WTC11 (cell line): ENCODE data around the gene ACSS3. TPM values are rescaled to one million over a fixed set of nuclear protein-coding genes. Genes with fewer than 3 reads are reported as not detected.

Experiments used
- ATAC-seq: fragments of 200-7000 bp; cut with Tn5 transposase; 2 replicates; pipeline ENCODE4 v1.10.0; 2021; ENCODE audit warnings: mild to moderate bottlenecking, moderate library complexity
- CTCF ChIA-PET: fragments of 300-600 bp; sonication (Branson Sonifier 250); formaldehyde crosslinking; loops from one replicate; lab custom pipeline; 2021; ENCODE audit warnings: antibody characterized with exemption; lab: Charles Lee
- POLR2A ChIA-PET: fragments of 350-600 bp; sonication (Branson Sonifier 250); formaldehyde crosslinking; loops from one replicate; lab custom pipeline; 2021; ENCODE audit warnings: antibody characterized with exemption; lab: Charles Lee
- DNase-seq: peaks from one replicate; pipeline ENCODE4 v3.0.0; 2021; ENCODE audit warnings: low spot score
- H3K27ac Mint-ChIP-seq: 2 replicates; pipeline ENCODE4 v1.8.0; 2021; ENCODE audit warnings: mixed read lengths
- H3K27me3 Mint-ChIP-seq: 2 replicates; pipeline ENCODE4 v1.8.0; 2021; ENCODE audit warnings: low read depth, mild to moderate bottlenecking, moderate library complexity, mixed read lengths
- H3K36me3 Mint-ChIP-seq: 2 replicates; pipeline ENCODE4 v1.8.0; 2021; ENCODE audit warnings: mixed read lengths
- H3K4me1 Mint-ChIP-seq: 2 replicates; pipeline ENCODE4 v1.8.0; 2022; ENCODE audit warnings: mixed read lengths
- H3K4me3 Mint-ChIP-seq: 2 replicates; pipeline ENCODE4 v1.8.0; 2021; ENCODE audit warnings: mild to moderate bottlenecking, moderate library complexity, mixed read lengths
- H3K9me3 Mint-ChIP-seq: 2 replicates; pipeline ENCODE4 v1.8.0; 2021; ENCODE audit warnings: mixed read lengths
- CBFB ChIP-seq: sonication (generic); formaldehyde crosslinking; IDR thresholded peaks from 2 replicates; pipeline ENCODE4 v1.8.1; 2022; ENCODE audit warnings: mild to moderate bottlenecking, low read depth, missing genetic modification reagents
- E2F4 ChIP-seq: sonication (generic); formaldehyde crosslinking; IDR thresholded peaks from 2 replicates; pipeline ENCODE4 v1.8.1; 2022; ENCODE audit warnings: low read depth, mild to moderate bottlenecking, moderate library complexity, missing genetic modification reagents, borderline replicate concordance
- ELF4 ChIP-seq: sonication (generic); formaldehyde crosslinking; IDR thresholded peaks from 2 replicates; pipeline ENCODE4 v1.8.1; 2022; ENCODE audit warnings: low read depth, mild to moderate bottlenecking, moderate library complexity, missing genetic modification reagents
- EMX1 ChIP-seq: fragments of 250-450 bp; sonication (Bioruptor Pico); IDR thresholded peaks from 2 replicates; pipeline ENCODE4 v1.8.0; 2021; ENCODE audit warnings: mild to moderate bottlenecking
- NFYB ChIP-seq: sonication (generic); formaldehyde crosslinking; conservative IDR thresholded peaks from 2 replicates; pipeline ENCODE4 v1.8.0; 2022; ENCODE audit warnings: low read depth, missing genetic modification reagents
- RORB ChIP-seq: fragments of 250-450 bp; sonication (Bioruptor Pico); IDR thresholded peaks from 2 replicates; pipeline ENCODE4 v1.9.0; 2021; ENCODE audit warnings: mild to moderate bottlenecking
- TP53 ChIP-seq: sonication (generic); formaldehyde crosslinking; IDR thresholded peaks from 2 replicates; pipeline ENCODE4 v1.8.1; 2023; ENCODE audit warnings: mild to moderate bottlenecking, missing genetic modification reagents
- ZMAT4 ChIP-seq: fragments of 250-450 bp; sonication (Bioruptor Pico); IDR thresholded peaks from 2 replicates; pipeline ENCODE4 v1.9.0; 2021; ENCODE audit warnings: mild to moderate bottlenecking
- ZNF232 ChIP-seq: sonication (generic); formaldehyde crosslinking; IDR thresholded peaks from 2 replicates; pipeline ENCODE4 v1.8.0; 2022; ENCODE audit warnings: mild to moderate bottlenecking, missing genetic modification reagents
- ZNF317 ChIP-seq: sonication (generic); formaldehyde crosslinking; IDR thresholded peaks from 2 replicates; pipeline ENCODE4 v1.8.1; 2023; ENCODE audit warnings: low read depth, mild to moderate bottlenecking, moderate library complexity, missing genetic modification reagents, borderline replicate concordance
- ZNF416 ChIP-seq: fragments of 250-450 bp; sonication (Bioruptor Pico); IDR thresholded peaks from 2 replicates; pipeline ENCODE4 v1.9.0; 2021; ENCODE audit warnings: mild to moderate bottlenecking, inconsistent platforms
- total RNA-seq: library from RNA; stranded (reverse); gene quantifications from 3 replicates; pipeline ENCODE4 v1.2.3, GENCODE V29; 2021
- TF ChIP-seq, protein P1 (sequence below): sonication (generic); formaldehyde crosslinking; IDR thresholded peaks from 2 replicates; pipeline ENCODE4 v1.8.0; 2023; ENCODE audit warnings: mild to moderate bottlenecking, missing genetic modification reagents
- TF ChIP-seq, protein P2 (sequence below): fragments of 250-450 bp; sonication (Bioruptor Pico); conservative IDR thresholded peaks from 2 replicates; pipeline ENCODE4 v1.9.0; 2021; ENCODE audit warnings: mild to moderate bottlenecking
- TF ChIP-seq, protein P3 (sequence below): sonication (generic); formaldehyde crosslinking; IDR thresholded peaks from 2 replicates; pipeline ENCODE4 v1.8.0; 2023; ENCODE audit warnings: missing genetic modification reagents
- TF ChIP-seq, protein P4 (sequence below): fragments of 250-450 bp; sonication (Bioruptor Pico); IDR thresholded peaks from 2 replicates; pipeline ENCODE4 v1.9.0; 2021; ENCODE audit warnings: mild to moderate bottlenecking
- TF ChIP-seq, protein P5 (sequence below): sonication (generic); formaldehyde crosslinking; IDR thresholded peaks from 2 replicates; pipeline ENCODE4 v1.8.1; 2022; ENCODE audit warnings: low read depth, missing genetic modification reagents, borderline replicate concordance

The ACSS3 gene
- total RNA-seq, 1 experiment from 2014 or later = 18.6 TPM

GRCh38 chr12:81203671-81204204, 125.9 kb downstream of the ACSS3 start (continued):
- TF ChIP-seq, protein P1, sequence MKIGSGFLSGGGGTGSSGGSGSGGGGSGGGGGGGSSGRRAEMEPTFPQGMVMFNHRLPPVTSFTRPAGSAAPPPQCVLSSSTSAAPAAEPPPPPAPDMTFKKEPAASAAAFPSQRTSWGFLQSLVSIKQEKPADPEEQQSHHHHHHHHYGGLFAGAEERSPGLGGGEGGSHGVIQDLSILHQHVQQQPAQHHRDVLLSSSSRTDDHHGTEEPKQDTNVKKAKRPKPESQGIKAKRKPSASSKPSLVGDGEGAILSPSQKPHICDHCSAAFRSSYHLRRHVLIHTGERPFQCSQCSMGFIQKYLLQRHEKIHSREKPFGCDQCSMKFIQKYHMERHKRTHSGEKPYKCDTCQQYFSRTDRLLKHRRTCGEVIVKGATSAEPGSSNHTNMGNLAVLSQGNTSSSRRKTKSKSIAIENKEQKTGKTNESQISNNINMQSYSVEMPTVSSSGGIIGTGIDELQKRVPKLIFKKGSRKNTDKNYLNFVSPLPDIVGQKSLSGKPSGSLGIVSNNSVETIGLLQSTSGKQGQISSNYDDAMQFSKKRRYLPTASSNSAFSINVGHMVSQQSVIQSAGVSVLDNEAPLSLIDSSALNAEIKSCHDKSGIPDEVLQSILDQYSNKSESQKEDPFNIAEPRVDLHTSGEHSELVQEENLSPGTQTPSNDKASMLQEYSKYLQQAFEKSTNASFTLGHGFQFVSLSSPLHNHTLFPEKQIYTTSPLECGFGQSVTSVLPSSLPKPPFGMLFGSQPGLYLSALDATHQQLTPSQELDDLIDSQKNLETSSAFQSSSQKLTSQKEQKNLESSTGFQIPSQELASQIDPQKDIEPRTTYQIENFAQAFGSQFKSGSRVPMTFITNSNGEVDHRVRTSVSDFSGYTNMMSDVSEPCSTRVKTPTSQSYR (CRISPR knock-in tag) = no peak

DNA sequence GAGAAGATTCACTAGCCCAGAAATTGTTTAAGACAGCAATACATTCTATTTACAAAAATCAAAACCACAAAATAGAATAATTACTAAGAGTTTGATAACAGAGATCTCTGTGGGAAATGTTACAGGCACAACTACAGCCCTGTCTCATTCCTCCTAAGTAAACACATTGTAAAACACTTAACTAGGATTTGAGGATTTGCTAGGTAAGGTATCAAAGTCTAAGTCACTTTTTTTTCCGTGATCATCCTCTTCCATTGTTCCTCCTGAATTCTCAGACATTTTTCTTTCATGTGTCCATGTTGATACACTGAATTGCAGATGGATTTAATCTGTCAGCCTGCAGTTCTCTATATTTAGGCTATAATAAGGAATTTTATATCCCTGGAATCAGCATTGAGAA, 127.5 kb downstream of the ACSS3 start:
- CTCF ChIA-PET = no interaction called here
- Mint-ChIP-seq H3K9me3 (no peaks in the 10 kb centered on the region), H3K27ac (no peak overlapping the region), H3K4me1 (peaks cover 54% of the 10 kb centered on the region), H3K27me3 (peaks cover 26% of the 10 kb centered on the region), H3K4me3 (no peak overlapping the region), H3K36me3 (no peaks in the 10 kb centered on the region)
- DNase-seq = no peak
- no peak for ATAC-seq
- POLR2A ChIA-PET = no interaction called here
- TF ChIP-seq ZNF232 (CRISPR knock-in tag) (no peak), ZNF416 (CRISPR knock-in tag) (no peak)
- TF ChIP-seq, protein P2, sequence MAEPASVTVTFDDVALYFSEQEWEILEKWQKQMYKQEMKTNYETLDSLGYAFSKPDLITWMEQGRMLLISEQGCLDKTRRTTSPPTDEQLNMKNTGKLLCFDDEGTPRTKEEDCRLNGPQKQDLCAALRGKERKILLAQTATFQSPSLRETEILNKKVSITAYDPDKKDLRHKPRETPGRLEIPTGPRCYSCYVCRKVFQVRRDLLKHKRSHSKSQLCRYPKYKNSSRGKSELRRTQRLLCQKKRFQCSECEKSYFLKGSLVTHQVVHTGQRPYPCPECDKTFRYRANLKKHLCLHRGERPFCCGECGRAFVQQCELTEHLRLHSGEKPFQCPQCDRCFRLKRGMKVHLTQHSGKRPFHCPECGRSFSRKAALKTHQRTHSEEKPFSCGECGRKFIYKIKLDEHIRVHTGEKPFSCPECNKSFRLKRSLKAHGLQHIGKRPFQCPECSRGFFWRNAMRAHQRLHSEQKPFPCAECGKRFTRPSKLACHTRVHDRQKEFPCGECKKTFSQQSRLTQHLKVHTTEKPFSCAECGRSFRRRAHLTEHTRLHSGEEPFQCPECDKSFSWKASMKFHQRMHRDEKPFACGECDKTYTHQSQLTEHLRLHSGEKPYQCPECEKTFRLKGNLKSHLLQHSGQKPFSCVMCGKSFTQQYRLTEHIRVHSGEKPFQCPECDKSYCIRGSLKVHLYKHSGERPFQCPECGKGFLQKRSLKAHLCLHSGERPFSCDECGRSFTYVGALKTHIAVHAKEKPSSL (CRISPR knock-in tag) = no peak

DNA sequence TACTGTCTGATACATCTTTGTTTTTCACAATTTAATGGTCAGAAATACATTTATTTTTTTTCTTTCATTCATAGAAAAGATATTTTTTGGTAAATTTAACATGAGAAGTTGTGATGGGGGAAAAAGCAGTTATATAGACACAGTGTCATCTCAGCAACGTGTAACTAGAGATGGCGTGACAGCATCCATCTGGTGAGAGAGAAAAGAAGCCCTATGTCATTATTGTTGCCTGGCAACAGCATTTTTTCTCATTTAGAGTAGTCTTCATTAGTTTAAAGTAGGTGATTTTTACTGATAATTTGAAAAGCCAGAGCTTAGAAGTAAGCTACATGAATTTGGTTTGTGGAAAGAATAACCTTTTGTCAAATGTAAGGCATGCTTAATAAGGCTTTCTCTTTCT, 128.6 kb downstream of the ACSS3 start:
- DNase-seq (no peak), ATAC-seq (no peak)
- H3K4me3 Mint-ChIP-seq = no peak overlapping the region
- no peaks in the 10 kb centered on the region for H3K36me3 Mint-ChIP-seq
- H3K27ac Mint-ChIP-seq = no peak overlapping the region
- TF ChIP-seq ELF4 (no peak), RORB (no peak), NFYB (no peak)
- TF ChIP-seq, protein P2 (CRISPR knock-in tag) = no peak
- TF ChIP-seq, protein P3, sequence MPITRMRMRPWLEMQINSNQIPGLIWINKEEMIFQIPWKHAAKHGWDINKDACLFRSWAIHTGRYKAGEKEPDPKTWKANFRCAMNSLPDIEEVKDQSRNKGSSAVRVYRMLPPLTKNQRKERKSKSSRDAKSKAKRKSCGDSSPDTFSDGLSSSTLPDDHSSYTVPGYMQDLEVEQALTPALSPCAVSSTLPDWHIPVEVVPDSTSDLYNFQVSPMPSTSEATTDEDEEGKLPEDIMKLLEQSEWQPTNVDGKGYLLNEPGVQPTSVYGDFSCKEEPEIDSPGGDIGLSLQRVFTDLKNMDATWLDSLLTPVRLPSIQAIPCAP (CRISPR knock-in tag) = no peak
- H3K4me1 Mint-ChIP-seq = peaks cover 59% of the 10 kb centered on the region
- no peaks in the 10 kb centered on the region for H3K9me3 Mint-ChIP-seq
- peaks cover 27% of the 10 kb centered on the region for H3K27me3 Mint-ChIP-seq
- POLR2A ChIA-PET = no interaction called here
- CTCF ChIA-PET = no interaction called here

GRCh38 chr12:81207173-81207572, 129.3 kb downstream of the ACSS3 start:
- no peaks in the 10 kb centered on the region for H3K9me3 Mint-ChIP-seq
- no peaks in the 10 kb centered on the region for H3K36me3 Mint-ChIP-seq
- H3K27me3 Mint-ChIP-seq = peaks cover 27% of the 10 kb centered on the region
- H3K27ac Mint-ChIP-seq = no peak overlapping the region
- POLR2A ChIA-PET = no interaction called here
- ATAC-seq (peak; percentile 70), DNase-seq (no peak)
- CTCF ChIA-PET = no interaction called here
- H3K4me3 Mint-ChIP-seq = 0 out of 2 replicates have a peak overlapping the region, but pooled peaks have one; percentile 12
- H3K4me1 Mint-ChIP-seq = peaks cover 66% of the 10 kb centered on the region
- TF ChIP-seq ZMAT4 (CRISPR knock-in tag) = no peak
- no peak for TF ChIP-seq ZNF317 (CRISPR knock-in tag)
- TF ChIP-seq E2F4 (CRISPR knock-in tag) = no peak
- TF ChIP-seq, protein P4, sequence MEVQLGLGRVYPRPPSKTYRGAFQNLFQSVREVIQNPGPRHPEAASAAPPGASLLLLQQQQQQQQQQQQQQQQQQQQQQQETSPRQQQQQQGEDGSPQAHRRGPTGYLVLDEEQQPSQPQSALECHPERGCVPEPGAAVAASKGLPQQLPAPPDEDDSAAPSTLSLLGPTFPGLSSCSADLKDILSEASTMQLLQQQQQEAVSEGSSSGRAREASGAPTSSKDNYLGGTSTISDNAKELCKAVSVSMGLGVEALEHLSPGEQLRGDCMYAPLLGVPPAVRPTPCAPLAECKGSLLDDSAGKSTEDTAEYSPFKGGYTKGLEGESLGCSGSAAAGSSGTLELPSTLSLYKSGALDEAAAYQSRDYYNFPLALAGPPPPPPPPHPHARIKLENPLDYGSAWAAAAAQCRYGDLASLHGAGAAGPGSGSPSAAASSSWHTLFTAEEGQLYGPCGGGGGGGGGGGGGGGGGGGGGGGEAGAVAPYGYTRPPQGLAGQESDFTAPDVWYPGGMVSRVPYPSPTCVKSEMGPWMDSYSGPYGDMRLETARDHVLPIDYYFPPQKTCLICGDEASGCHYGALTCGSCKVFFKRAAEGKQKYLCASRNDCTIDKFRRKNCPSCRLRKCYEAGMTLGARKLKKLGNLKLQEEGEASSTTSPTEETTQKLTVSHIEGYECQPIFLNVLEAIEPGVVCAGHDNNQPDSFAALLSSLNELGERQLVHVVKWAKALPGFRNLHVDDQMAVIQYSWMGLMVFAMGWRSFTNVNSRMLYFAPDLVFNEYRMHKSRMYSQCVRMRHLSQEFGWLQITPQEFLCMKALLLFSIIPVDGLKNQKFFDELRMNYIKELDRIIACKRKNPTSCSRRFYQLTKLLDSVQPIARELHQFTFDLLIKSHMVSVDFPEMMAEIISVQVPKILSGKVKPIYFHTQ (CRISPR knock-in tag) = no peak
- TF ChIP-seq CBFB (CRISPR knock-in tag) = no peak
- TF ChIP-seq EMX1 (CRISPR knock-in tag) = no peak
- TF ChIP-seq, protein P5, sequence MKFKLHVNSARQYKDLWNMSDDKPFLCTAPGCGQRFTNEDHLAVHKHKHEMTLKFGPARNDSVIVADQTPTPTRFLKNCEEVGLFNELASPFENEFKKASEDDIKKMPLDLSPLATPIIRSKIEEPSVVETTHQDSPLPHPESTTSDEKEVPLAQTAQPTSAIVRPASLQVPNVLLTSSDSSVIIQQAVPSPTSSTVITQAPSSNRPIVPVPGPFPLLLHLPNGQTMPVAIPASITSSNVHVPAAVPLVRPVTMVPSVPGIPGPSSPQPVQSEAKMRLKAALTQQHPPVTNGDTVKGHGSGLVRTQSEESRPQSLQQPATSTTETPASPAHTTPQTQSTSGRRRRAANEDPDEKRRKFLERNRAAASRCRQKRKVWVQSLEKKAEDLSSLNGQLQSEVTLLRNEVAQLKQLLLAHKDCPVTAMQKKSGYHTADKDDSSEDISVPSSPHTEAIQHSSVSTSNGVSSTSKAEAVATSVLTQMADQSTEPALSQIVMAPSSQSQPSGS = no peak
- no peak for TF ChIP-seq TP53 (CRISPR knock-in tag)
